HepG2 (cell line): Measurements from ENCODE around the gene KDM5B. TPM values are rescaled to one million over a fixed set of nuclear protein-coding genes. Genes with fewer than 3 reads are reported as not detected.

Experiments
- FOXP1 ChIP-seq, 2 experiments: fragments of 450-650 bp in 1 of 2; IDR thresholded peaks; 2 replicates each; pipeline ENCODE4 v1.6.1; 2017 to 2018; ENCODE audit warnings: antibody characterized with exemption in 1 of 2
- GATAD1 ChIP-seq: IDR thresholded peaks from 2 replicates; pipeline ENCODE4 v1.6.1; 2016; ENCODE audit warnings: missing genetic modification reagents, missing compliant biosample characterization
- GLMP ChIP-seq: sonication (generic); formaldehyde crosslinking; IDR thresholded peaks from 2 replicates; pipeline ENCODE4 v1.9.0; 2021; ENCODE audit warnings: missing genetic modification reagents, mild to moderate bottlenecking, borderline replicate concordance
- GPBP1L1 ChIP-seq: sonication (generic); formaldehyde crosslinking; IDR thresholded peaks from 2 replicates; pipeline ENCODE4 v1.5.0; 2020; ENCODE audit warnings: mild to moderate bottlenecking, missing genetic modification reagents
- JARID2 ChIP-seq: sonication (generic); formaldehyde crosslinking; IDR thresholded peaks from 2 replicates; pipeline ENCODE4 v1.8.1; 2023; ENCODE audit warnings: missing genetic modification reagents, inconsistent platforms; ENCODE audit not compliant: insufficient replicate concordance
- KAT8 ChIP-seq: IDR thresholded peaks from 2 replicates; pipeline ENCODE4 v1.6.1; 2016; ENCODE audit warnings: missing genetic modification reagents, missing compliant biosample characterization
- KDM1A ChIP-seq: IDR thresholded peaks from 2 replicates; pipeline ENCODE4 v1.6.1; 2016; ENCODE audit warnings: missing compliant biosample characterization
- MLXIP ChIP-seq: sonication (generic); formaldehyde crosslinking; IDR thresholded peaks from 2 replicates; pipeline ENCODE4 v1.9.0; 2021; ENCODE audit warnings: missing genetic modification reagents, borderline replicate concordance
- NFYB ChIP-seq: sonication (generic); formaldehyde crosslinking; IDR thresholded peaks from 2 replicates; pipeline ENCODE4 v1.4.0; 2020; ENCODE audit warnings: missing genetic modification reagents
- SIX4 ChIP-seq: sonication (generic); formaldehyde crosslinking; IDR thresholded peaks from 2 replicates; pipeline ENCODE4 v1.4.0; 2020; ENCODE audit warnings: missing genetic modification reagents
- ZBTB2 ChIP-seq: sonication (generic); formaldehyde crosslinking; IDR thresholded peaks from 2 replicates; pipeline ENCODE4 v1.8.0; 2022; ENCODE audit warnings: low read depth, missing genetic modification reagents
- ZBTB34 ChIP-seq: sonication (generic); formaldehyde crosslinking; IDR thresholded peaks from 2 replicates; pipeline ENCODE4 v1.8.0; 2022; ENCODE audit warnings: mild to moderate bottlenecking, missing genetic modification reagents
- ZNF644 ChIP-seq: IDR thresholded peaks from 2 replicates; pipeline ENCODE4 v1.6.1; 2016; ENCODE audit warnings: low read depth
- polyA plus RNA-seq, 8 experiments: library from polyadenylated mRNA; depleted of rRNA in 3 of 8; stranded (reverse) in 7 of 8; unstranded in 1 of 8; fragments of >200 nt; fragmentation: Illumina TruSeq in 4 of 8; extraction: Trizol in 4 of 8; gene quantifications; 2 replicates each; pipeline versions ENCODE4 v1.2.1 to v1.2.3, GENCODE V29; 2011 to 2016; ENCODE audit warnings: low read depth in 4 of 8, missing spikeins in 1 of 8, mixed read lengths in 1 of 8; ENCODE audit not compliant: insufficient read depth in 1 of 8
- total RNA-seq, 5 experiments: library from RNA; depleted of rRNA; stranded (reverse); fragments of >200 nt; fragmentation: Illumina TruSeq; extraction: Trizol; gene quantifications; 2 replicates each; pipeline ENCODE4 v1.2.3, GENCODE V29; 2016; ENCODE audit warnings: low read depth in 1 of 5

Gene KDM5B
- total and polyA plus RNA-seq, 2 of the 13 experiments (the other 11 are each of a cell fraction or from before 2014, with no cell fraction given): 34.2 to 35.4 TPM

GRCh38 chr1:202834771-202835547 is 26.7 kb upstream of the KDM5B start (continued):
- no peak for TF ChIP-seq MLXIP
- no peak for TF ChIP-seq SIX4 (CRISPR knock-in tag)
- no peak for TF ChIP-seq KDM1A (CRISPR knock-in tag)
- no peak for TF ChIP-seq ZBTB34 (CRISPR knock-in tag)
- no peak for TF ChIP-seq FOXP1 (IDR thresholded peaks at IDR 0.05)
- no peak for TF ChIP-seq FOXP1 (CRISPR knock-in tag; IDR thresholded peaks at IDR 0.05)
- TF ChIP-seq ZNF644 (CRISPR knock-in tag): no peak
- no peak for TF ChIP-seq KAT8 (CRISPR knock-in tag)
- TF ChIP-seq GATAD1 (CRISPR knock-in tag): no peak
- TF ChIP-seq GLMP (CRISPR knock-in tag): no peak
- TF ChIP-seq JARID2 (CRISPR knock-in tag): no peak
- TF ChIP-seq NFYB (CRISPR knock-in tag): no peak
- TF ChIP-seq ZBTB2 (CRISPR knock-in tag): no peak
- no peak for TF ChIP-seq GPBP1L1 (CRISPR knock-in tag)
